Gastroesophageal sphincter (tissue), 4 donors: ENCODE data around the gene CHST11. TPM values are rescaled to one million over a fixed set of nuclear protein-coding genes. Genes with fewer than 3 reads are reported as not detected.

Source experiments
- ATAC-seq: fragments of 150-250 bp; one replicate; pipeline ENCODE4 v1.9.1; 2016; ENCODE audit warnings: mild to moderate bottlenecking, moderate library complexity
- H3K27ac ChIP-seq, 4 donors: fragments of 200-600 bp; sonication (generic) in 3 of 4; 1 replicate in 3 of 4; 2 replicates in 1 of 4; pipeline ENCODE4 v1.5.1; 2016 to 2019
- H3K27me3 ChIP-seq: fragments of 200-600 bp; sonication (generic); one replicate; pipeline ENCODE4 v1.5.1; 2019
- H3K36me3 ChIP-seq, 2 donors: fragments of 200-600 bp; sonication (generic); one replicate each; pipeline ENCODE4 v1.5.1; 2019; ENCODE audit warnings: control low read depth in 1 of 2
- H3K4me1 ChIP-seq, 3 donors: fragments of 200-600 bp; sonication (generic); 1 replicate in 2 of 3; 2 replicates in 1 of 3; pipeline ENCODE4 v1.5.1; 2016 to 2019; ENCODE audit warnings: control low read depth in 2 of 3
- H3K4me3 ChIP-seq, 2 donors: fragments of 200-600 bp; sonication (generic); one replicate each; pipeline ENCODE4 v1.5.1; 2019; ENCODE audit warnings: mild to moderate bottlenecking in 1 of 2, moderate library complexity in 1 of 2
- H3K9me3 ChIP-seq, 3 donors: fragments of 200-600 bp; sonication (generic); one replicate each; pipeline ENCODE4 v1.5.1; 2017 to 2019; ENCODE audit warnings: control low read depth in 2 of 3
- EP300 ChIP-seq: sonication (generic); formaldehyde crosslinking; IDR thresholded peaks from one replicate; pipeline ENCODE4 v1.6.1; 2017; ENCODE audit warnings: antibody characterized with exemption, mild to moderate bottlenecking
- POLR2A ChIP-seq, 2 donors: fragments of 450-650 bp; IDR thresholded peaks; one replicate each; pipeline ENCODE4 v1.6.1; 2017; ENCODE audit warnings: antibody characterized with exemption in 2 of 2, mild to moderate bottlenecking in 2 of 2, moderate library complexity in 1 of 2
- POLR2AphosphoS5 ChIP-seq: sonication (generic); formaldehyde crosslinking; IDR thresholded peaks from one replicate; pipeline ENCODE4 v1.6.1; 2017; ENCODE audit warnings: antibody characterized with exemption
- WGBS, 2 donors: methylation state at CpG; one replicate each; pipeline ENCODE4 v1.1.5; 2018; ENCODE audit warnings: low coverage in 1 of 2; 5-methylcytosine and 5-hydroxymethylcytosine counted together
- total RNA-seq, 4 donors: library from RNA; depleted of rRNA; stranded (reverse); fragments of >200 nt; gene quantifications; one replicate each; pipeline ENCODE4 v1.1.0, GENCODE V29; 2016
- TF ChIP-seq, protein P1 (sequence below), 4 experiments: fragments of 200-600 bp in 2 of 4; fragments of 450-650 bp in 2 of 4; sonication (generic) in 1 of 4; IDR thresholded peaks; one replicate each; pipeline ENCODE4 v1.5.1; 2017 to 2019; ENCODE audit warnings: antibody characterized with exemption in 4 of 4, mild to moderate bottlenecking in 2 of 4, moderate library complexity in 2 of 4

CHST11 gene
- total RNA-seq, 4 donors from 2014 or later, result 4.3 to 15.6 (median 11.0) TPM

DNA sequence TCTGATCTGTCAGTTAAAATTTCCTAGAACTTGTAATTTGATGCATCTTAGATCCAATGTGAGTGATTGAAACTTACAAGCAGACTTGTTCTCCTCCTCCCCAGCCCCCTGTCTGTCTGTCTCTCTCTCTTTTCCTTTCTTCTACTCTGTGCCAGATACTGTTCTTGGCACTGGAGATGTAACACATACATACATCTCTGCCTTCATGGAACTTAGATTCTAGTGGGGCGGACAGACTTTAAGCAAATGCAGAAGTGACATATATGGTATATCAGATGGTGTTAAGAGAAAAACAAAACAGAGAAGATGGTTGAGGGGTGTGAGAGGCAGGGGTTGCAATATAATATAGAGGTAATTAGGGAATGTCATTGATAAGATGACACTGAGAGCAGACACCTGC, 6.6 kb downstream of the CHST11 start:
- H3K4me3 ChIP-seq, result no peak overlapping the region
- H3K4me1 ChIP-seq, result peaks cover 0 to 30% (median 7%) of the 10 kb centered on the region in 3 donors
- TF ChIP-seq EP300 (no peak), POLR2A (IDR thresholded peaks at IDR 0.05) (no peak)
- TF ChIP-seq, protein P1, sequence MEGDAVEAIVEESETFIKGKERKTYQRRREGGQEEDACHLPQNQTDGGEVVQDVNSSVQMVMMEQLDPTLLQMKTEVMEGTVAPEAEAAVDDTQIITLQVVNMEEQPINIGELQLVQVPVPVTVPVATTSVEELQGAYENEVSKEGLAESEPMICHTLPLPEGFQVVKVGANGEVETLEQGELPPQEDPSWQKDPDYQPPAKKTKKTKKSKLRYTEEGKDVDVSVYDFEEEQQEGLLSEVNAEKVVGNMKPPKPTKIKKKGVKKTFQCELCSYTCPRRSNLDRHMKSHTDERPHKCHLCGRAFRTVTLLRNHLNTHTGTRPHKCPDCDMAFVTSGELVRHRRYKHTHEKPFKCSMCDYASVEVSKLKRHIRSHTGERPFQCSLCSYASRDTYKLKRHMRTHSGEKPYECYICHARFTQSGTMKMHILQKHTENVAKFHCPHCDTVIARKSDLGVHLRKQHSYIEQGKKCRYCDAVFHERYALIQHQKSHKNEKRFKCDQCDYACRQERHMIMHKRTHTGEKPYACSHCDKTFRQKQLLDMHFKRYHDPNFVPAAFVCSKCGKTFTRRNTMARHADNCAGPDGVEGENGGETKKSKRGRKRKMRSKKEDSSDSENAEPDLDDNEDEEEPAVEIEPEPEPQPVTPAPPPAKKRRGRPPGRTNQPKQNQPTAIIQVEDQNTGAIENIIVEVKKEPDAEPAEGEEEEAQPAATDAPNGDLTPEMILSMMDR (IDR thresholded peaks at IDR 0.05), result no peak
- H3K27ac ChIP-seq, result peak overlapping the region in 2 of 4 donors; percentile 17 to 20
- H3K27me3 ChIP-seq, result no peaks in the 10 kb centered on the region
- H3K36me3 ChIP-seq, result no peaks in the 10 kb centered on the region
- WGBS, 2 donors, result 67% methylated on average over 1 of the region's 1 CpG; no CpG with 5 or more reads in 1 of the 2 donors
- no peak for ATAC-seq
- no peaks in the 10 kb centered on the region for H3K9me3 ChIP-seq

DNA sequence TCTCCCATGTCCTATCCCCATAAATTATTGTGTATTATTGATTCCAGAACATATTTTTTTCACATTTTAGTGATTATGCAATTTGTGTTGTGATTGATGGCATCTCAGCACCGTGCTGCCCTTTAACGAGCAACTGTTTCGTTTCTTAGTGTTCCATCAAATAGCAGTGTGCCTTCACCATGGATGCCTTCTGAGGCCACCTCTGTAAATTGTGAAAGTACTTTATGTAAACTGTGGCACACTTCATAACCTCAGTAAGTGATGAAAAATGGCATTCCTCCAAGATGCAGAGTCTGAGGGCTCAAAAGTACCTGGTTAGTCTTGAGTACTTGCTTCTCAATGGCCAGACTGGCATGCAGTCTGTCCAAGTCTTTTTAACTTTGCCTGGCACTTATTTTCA, 8.2 kb downstream of the CHST11 start:
- no peaks in the 10 kb centered on the region for H3K9me3 ChIP-seq
- TF ChIP-seq POLR2AphosphoS5 (peak; percentile 18), POLR2A (IDR thresholded peaks at IDR 0.05) (no peak), EP300 (no peak)
- TF ChIP-seq, protein P1 (IDR thresholded peaks at IDR 0.05), result no peak
- H3K4me1 ChIP-seq, result peaks cover 0 to 15% (median 0%) of the 10 kb centered on the region in 3 donors
- H3K4me3 ChIP-seq, result no peak overlapping the region
- H3K36me3 ChIP-seq, result no peaks in the 10 kb centered on the region
- ATAC-seq, result no peak
- no peak overlapping the region for H3K27ac ChIP-seq
- 68 to 75% methylated on average over 2 to 3 of the region's 3 CpGs for WGBS, 2 donors
- no peaks in the 10 kb centered on the region for H3K27me3 ChIP-seq

- Histone ChIP-seq H3K4me1 (peaks cover 0 to 6% (median 0%) of the 10 kb centered on the region in 3 donors), H3K27ac (no peak overlapping the region), H3K27me3 (no peaks in the 10 kb centered on the region), H3K9me3 (no peaks in the 10 kb centered on the region), H3K4me3 (no peak overlapping the region), H3K36me3 (no peaks in the 10 kb centered on the region)
- TF ChIP-seq EP300 (no peak), POLR2A (IDR thresholded peaks at IDR 0.05) (no peak), POLR2AphosphoS5 (no peak)
- TF ChIP-seq, protein P1 (IDR thresholded peaks at IDR 0.05), result no peak
- ATAC-seq, result no peak
- WGBS, 2 donors, result 56 to 94% methylated on average over 2 of the region's 2 CpGs
These were observed 10.1 kb downstream of the CHST11 start for GRCh38 chr12:104466709-104467345.

DNA sequence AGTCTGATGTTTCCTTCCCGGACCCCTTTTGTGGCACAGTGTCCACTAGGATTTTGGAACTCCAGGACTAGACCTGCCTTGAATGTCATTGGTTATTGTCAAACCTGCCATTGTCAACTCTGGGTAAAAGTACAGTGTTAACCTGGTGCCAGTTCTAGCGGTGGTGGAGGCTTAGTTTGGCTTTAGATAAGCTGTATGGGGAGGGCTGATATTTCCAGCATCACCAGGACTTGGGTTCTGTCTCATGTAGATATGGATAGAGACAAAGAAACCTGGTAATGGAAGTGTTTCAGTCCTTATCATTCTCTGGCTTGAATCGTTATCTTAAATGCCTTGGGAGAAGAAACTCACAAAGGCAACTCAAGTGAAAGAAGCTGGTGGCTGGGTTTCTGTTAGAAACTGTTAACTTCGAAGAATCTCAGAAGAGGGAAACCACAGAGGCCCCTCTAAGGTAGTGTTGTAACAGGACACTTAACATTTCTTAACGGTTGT, 10.6 kb downstream of the CHST11 start:
- TF ChIP-seq POLR2A (IDR thresholded peaks at IDR 0.05) (no peak), EP300 (no peak), POLR2AphosphoS5 (no peak)
- TF ChIP-seq, protein P1 (IDR thresholded peaks at IDR 0.05), result no peak
- ATAC-seq, result no peak
- no peaks in the 10 kb centered on the region for H3K36me3 ChIP-seq
- peaks cover 0 to 6% (median 0%) of the 10 kb centered on the region in 3 donors for H3K4me1 ChIP-seq
- no peak overlapping the region for H3K27ac ChIP-seq
- H3K9me3 ChIP-seq, result no peaks in the 10 kb centered on the region
- WGBS, 2 donors, result 71 to 88% methylated on average over 4 to 5 of the region's 5 CpGs
- no peaks in the 10 kb centered on the region for H3K27me3 ChIP-seq
- H3K4me3 ChIP-seq, result no peak overlapping the region

- WGBS, 2 donors, result 94 to 100% methylated on average over 3 to 4 of the region's 5 CpGs
- Histone ChIP-seq H3K27ac (no peak overlapping the region), H3K9me3 (no peaks in the 10 kb centered on the region), H3K27me3 (no peaks in the 10 kb centered on the region), H3K36me3 (no peaks in the 10 kb centered on the region), H3K4me3 (no peak overlapping the region), H3K4me1 (peaks cover 0 to 5% (median 0%) of the 10 kb centered on the region in 3 donors)
- TF ChIP-seq POLR2AphosphoS5 (no peak), POLR2A (IDR thresholded peaks at IDR 0.05) (no peak), EP300 (no peak)
- TF ChIP-seq, protein P1 (IDR thresholded peaks at IDR 0.05), result no peak
- ATAC-seq, result no peak
These were observed 11.6 kb downstream of the CHST11 start for GRCh38 chr12:104468371-104468770.
